AML-193 (cell line): ENCODE measurements around the gene PML.

Source experiments
- DNase-seq, 2 experiments: peaks; one replicate each; lab custom pipeline; 2025; lab: John Stamatoyannopoulos, UW

The PML gene, protein sequence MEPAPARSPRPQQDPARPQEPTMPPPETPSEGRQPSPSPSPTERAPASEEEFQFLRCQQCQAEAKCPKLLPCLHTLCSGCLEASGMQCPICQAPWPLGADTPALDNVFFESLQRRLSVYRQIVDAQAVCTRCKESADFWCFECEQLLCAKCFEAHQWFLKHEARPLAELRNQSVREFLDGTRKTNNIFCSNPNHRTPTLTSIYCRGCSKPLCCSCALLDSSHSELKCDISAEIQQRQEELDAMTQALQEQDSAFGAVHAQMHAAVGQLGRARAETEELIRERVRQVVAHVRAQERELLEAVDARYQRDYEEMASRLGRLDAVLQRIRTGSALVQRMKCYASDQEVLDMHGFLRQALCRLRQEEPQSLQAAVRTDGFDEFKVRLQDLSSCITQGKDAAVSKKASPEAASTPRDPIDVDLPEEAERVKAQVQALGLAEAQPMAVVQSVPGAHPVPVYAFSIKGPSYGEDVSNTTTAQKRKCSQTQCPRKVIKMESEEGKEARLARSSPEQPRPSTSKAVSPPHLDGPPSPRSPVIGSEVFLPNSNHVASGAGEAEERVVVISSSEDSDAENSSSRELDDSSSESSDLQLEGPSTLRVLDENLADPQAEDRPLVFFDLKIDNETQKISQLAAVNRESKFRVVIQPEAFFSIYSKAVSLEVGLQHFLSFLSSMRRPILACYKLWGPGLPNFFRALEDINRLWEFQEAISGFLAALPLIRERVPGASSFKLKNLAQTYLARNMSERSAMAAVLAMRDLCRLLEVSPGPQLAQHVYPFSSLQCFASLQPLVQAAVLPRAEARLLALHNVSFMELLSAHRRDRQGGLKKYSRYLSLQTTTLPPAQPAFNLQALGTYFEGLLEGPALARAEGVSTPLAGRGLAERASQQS

DNA sequence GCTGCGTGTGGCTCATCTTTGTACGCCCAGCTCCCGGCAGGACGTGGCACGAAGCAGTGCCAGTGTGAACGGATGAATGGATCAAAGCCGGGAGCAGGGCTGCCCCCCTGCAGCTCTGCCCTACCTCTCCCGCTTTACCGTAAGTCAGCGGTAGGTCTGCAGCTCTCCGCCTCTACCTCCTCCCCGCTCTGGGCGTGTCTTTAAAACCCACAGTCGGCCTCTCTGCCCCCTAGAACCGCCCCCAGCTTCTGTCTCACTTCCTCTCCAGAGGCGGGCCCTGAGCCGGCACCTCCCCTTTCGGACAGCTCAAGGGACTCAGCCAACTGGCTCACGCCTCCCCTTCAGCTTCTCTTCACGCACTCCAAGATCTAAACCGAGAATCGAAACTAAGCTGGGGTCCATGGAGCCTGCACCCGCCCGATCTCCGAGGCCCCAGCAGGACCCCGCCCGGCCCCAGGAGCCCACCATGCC is at the start of gene PML:
Gene PML, plus strand, starts transcription at position 304 of the 471 bp plus-strand sequence. Its CDS starts 97 bp downstream, at position 401.
- peak; percentile 92 to 95 for DNase-seq

DNA sequence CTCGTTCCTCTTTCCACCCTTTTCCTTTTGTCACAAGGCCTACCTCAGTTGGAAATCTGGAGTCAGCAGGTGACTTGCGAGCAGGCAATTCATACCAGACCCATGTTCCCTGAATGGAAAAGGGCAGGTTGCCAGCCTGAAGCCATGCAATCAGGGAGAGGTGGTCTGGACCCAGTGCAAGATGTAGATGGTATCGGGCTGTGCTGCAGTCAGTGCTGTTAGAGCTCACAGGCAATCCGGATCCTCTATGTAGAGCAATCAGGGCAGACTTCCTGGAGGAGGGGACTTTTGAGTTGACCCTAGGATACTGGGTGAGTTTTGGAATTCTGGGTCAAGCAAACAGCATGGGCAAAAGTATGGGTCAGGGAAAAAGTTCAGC is 49.4 kb upstream of the PML start:
- no peak for DNase-seq

DNA sequence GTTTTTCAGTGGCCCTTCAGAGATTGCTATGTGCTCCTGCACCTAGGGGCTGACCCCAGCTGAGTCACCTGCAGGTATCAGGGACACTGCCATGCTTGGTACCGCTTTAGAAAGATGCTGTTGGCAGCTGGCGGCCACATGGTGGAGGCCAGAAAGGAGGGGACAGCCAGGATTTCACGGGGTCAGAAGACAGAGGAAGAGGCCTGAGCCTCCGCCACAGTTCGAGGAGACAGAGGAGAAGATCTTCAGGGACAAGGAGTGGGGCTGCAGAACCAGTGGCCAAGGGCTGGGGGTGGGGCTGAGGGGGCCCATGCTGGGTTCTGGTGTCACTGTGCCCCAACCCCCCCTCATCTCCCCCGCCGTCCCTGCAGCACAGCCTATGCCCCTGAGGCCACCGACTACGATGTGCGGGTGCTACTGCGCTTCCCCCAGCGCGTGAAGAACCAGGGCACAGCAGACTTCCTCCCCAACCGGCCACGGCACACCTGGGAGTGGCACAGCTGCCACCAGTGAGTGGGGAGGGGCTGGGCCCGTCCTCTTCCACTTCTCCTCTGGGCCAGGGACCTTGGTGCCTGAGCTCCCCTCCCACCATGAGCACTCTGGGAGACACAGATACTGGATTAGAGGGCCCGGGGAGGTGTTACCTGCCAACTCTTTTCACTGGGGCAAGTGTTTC is 48.3 kb upstream of the PML start:
- no peak for DNase-seq

DNA sequence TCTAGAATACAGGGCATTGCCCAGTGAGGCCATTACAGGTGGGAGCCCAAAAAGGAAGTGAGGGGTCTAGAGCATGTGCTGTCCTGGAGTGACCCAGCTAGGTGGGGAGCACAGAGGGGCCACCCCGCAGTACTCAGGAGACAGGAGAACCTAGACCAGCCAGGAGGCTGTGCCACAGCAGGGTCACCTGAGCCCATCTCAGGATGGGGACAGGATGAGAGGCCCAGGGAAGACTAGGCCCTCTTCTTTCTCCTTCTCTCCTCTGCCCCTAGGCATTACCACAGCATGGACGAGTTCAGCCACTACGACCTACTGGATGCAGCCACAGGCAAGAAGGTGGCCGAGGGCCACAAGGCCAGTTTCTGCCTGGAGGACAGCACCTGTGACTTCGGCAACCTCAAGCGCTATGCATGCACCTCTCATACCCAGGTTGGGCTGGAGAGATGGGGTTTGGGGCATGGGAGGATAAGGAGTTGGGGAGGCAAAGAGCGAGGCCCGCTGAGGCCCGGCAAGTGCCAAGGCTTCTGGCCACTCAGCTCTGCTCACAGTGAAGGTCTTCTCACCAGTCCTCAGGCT is 47.6 kb upstream of the PML start:
- no peak for DNase-seq

DNA sequence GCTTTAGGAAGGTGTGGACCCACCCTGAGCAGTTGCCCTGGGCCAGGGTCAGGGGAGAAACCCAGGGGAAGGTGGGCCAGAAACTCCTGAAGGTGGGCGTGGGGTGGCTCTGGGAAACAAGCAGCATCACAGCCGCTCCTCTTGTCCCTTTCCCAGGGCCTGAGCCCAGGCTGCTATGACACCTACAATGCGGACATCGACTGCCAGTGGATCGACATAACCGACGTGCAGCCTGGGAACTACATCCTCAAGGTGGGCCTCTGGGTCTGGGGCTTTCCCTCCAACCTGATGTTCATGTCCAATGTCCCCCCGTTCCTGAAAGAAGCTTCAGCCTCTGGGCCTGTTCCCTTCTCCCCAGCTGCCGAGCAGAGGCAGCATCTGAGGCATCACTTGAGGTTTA is 46.9 kb upstream of the PML start:
- DNase-seq = no peak

DNA sequence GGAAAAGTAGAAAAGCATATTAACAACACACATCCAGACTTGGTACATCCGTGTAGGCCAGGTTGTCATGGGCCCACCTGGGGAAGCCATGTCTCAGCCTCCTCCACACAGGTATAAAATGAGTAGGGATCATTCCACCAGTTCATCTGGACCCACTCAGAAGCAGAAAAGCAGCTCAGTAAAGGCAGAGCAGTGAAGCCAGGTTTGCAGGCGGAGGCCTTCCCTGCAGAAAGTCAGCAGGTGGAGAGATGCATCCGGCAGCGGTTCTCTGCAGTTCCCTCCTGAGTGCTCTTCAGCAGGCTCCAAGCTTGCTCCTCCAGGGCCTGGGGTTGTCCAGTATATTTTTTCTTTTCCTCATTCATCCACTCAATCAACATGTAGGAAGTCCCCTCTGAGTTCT is 46.1 kb upstream of the PML start:
- DNase-seq = no peak

DNA sequence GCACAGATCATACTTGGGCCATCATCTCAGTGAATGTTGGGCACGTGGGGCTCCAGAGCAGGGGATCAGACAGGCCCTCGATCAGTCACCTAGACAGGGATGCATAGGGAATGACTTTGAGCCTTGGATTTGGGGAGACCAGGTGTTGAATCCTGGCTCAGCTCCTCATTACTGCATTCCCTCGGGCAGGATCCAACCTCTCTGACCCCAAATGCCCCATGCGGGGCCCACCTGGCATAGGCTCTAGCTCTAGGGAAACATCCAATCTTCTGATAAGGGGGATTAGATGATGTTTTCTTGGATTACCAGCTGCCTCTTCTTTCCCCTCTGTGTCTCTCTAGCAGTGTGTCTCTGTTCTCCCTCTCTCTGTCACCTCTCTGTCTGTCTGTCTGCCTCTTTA is 45.5 kb upstream of the PML start:
- DNase-seq = no peak

DNA sequence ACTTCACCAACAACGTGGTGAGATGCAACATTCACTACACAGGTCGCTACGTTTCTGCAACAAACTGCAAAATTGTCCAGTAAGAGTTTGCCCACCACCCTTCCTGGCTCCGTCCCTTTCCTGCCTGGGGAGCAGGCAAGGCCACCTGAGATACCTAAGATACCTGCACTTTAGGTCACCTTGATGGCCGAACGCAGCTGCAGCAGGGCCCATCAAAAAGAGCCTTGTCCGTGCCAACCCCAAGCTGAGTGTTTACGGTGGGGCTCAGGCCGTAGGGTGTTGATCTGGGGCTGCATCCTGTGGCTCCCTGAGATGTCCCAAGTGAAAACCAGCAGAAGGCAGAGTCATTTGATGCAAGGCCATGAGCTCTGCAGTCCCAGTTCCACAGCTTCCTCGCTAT is 45.0 kb upstream of the PML start:
- no peak for DNase-seq

DNA sequence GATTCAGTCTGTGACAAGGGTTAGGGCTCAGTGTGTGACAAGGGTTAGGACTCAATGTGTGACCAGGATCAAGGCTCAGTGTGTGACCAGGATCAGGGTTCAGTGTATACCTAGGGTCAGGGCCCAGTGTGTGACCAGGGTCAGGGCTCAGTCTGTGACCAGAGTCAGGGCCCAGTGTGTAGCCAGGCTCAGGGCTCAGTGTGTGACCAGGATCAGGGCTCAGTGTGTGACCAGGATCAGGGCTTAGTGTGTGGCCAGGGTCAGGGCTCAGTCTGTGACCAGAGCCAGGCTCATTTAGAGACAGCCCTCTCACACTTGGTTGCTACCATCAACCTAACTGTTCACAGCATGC is 44.1 kb upstream of the PML start:
- no peak for DNase-seq

DNA sequence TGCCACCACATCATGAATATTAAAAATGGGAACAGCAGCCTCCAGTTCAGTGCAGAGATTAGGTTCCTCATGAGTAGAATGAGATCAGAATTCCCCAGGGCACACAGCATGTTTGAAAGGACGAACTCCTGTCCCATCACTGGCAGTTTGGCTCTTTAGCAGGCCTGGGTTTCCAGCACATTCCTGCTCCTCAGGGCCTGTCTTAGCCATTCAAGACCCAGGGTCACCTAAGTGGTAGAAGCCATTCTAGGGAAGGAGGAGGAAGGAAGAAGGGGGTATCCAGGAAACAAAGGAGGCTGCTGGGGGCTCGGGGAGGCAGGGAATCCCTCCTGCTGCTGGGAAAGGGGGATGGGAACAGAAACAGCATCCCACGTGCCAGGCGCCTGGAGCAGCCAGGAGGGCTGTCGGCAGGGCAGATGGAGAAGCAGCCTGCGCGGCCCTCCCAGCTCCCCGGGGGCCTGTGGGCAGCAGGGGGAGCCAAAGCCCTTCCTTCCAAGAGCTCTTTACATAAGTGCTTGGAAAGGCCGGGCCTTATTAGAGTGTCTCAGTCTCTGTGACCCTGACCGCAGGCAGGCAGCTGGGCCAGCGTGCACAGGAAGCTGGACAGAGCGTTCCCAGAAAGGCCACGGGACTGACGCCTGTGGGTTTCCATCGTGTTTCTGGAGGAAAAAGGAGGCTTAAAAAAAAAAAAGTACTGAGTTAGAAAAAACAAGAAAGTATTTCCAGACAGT is 43.5 kb upstream of the PML start:
- peak; percentile 70 to 76 for DNase-seq

DNA sequence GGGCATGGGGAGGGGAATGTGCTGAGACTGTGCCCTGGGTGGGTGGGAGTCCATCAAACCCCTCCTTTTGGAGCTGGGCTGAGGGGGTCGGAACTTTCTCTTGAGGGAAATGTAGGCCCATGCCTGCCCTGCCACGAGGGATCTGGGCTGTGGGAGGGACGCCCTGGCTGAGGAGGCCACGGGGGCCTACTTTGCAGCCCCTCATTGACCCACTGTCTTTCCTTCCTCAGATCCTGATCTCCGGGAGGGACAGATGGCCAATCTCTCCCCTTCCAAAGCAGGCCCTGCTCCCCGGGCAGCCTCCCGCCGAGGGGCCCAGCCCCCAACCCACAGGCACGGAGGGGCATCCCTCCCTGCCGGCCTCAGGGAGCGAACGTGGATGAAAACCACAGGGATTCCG is 42.9 kb upstream of the PML start:
- DNase-seq = no peak

DNA sequence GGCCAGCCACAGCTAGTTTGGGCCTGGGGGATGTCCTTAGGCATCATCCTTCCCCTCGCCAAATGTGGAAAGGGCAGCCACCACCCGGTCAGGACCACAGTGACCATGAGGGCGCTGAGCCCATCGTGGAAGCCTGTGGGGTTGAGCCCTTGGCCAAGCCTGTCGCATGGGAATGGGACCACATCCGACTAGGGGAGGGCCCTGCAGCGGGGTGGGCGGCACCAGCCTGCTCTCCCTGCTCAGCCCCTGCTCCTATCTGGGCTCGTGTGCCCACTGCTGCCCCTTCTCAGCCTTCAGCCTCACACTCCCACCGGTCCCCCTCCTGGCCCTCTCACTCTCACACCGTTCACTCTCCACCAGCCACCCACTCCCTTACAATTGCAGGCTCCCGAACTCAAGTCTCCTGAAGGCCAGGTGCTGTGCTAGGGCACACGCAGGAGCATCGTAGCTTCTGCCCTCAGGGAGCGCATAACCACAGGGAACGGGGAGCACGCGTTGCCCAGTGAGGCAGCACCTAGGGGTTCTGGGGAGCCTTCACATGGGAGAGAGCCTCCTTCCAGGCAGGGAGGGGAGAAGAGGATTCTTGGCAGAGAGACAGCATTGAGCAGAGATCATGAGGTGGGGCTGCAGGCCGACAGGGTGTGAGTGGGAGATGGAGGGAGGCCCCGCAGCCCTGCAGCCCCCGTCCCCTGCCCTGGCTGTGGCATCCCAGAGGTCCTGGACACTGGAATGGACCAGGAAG is 42.2 kb upstream of the PML start:
- DNase-seq = no peak

DNA sequence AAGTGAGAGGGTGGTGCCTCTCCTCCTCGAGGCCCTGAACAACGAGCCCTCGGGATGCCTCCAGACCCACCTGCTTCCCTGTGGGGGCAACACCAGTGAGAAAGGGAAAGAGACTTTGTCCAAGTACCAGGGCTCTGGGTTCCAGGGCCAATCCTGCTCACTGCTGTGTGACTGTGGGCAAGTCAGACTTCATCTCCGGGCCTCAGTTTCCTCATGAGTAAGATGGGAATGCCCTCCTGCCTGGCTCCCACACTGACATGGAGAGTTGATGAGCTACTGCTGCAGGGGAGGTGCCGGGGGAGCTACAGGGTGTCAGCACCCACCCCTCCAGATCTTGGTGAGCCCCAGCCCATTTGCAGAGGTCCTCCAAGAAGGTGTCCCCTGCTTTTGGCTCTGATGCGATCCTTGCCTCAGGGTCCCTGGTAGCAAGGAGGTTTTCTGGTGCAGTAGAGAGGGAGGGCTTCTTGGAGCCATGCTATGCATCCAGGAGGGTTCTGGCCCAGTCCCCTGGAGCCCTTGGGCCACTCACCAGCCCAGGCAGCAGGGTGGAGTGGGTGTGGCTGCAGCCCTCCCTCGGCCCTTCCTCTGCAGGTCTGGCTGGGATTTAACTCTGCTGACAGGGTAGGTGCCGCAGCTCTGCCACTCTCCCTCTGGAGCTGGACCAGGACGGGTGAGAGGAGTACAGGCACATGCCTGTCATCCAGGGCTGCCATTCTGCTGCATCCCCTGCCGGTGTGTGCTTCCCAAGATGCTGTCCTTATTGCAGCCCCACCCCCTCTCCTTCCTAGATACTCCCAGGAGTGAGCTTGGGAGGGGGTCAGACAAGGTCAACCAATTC is 41.4 kb upstream of the PML start:
- DNase-seq = no peak

DNA sequence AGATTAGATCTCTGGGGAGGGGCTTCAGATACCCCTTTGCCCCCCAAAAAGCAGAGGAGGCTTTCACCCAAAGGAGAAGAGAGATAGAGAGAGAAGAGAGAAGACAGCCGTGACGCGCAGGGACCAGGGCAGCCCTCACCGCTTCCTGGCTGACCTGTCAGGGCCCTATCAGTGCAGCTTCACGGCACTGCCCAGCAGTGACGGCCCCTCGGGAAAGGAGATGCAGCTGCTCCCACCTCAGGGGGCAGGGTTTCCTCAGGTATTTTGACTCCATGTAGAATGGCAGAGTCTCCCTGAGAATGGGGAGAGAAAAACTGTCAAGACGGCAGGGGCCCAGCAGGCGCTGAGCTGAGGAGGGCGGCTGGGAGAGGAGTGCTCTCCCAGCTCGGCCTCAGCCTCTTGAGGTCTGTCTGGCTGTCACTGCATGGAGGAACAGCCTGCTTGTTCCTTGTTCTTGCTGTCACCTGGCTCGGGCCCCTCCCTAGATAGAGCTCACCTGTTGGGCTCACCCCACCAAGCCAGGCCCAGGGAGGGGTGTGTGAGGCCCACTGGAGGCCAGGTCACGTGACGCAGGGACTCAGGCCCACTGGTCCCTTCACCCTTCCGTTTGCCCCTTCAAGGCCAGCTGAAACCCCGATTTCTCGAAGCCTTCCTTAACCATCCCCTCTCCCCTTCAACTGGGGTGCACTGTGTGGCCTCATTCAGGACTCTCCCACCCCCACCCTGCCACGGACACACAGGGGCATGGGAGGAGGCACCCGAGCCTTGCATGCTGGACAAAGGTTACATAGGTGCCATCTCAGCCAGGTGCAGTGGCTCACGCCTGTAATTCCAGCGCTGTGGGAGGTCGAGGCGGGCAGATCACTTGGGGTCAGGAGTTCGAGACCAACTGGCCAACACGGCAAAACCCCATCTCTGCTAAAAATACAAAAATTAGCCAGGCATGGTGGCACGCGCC is 40.0 kb upstream of the PML start:
- no peak for DNase-seq

DNA sequence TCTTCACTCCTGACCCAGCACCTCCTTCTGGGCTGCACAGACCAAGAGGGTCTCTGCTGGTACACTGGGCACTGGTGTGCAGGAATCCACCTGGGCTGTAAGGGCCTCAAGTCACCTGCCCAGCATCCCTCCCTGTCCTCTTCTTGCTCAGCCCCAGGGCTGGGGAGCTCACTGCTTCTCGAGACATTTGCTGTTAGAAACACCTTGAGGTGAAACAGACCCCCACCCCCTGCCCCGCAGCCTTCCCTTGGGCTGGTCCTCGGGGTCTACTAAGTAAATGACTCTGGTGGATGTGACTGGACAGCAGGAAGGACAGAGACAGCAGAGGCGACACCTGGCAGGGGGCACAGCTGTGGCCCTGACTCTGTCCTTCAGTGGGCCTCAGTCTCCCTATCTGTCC is 39.2 kb upstream of the PML start:
- no peak for DNase-seq

DNA sequence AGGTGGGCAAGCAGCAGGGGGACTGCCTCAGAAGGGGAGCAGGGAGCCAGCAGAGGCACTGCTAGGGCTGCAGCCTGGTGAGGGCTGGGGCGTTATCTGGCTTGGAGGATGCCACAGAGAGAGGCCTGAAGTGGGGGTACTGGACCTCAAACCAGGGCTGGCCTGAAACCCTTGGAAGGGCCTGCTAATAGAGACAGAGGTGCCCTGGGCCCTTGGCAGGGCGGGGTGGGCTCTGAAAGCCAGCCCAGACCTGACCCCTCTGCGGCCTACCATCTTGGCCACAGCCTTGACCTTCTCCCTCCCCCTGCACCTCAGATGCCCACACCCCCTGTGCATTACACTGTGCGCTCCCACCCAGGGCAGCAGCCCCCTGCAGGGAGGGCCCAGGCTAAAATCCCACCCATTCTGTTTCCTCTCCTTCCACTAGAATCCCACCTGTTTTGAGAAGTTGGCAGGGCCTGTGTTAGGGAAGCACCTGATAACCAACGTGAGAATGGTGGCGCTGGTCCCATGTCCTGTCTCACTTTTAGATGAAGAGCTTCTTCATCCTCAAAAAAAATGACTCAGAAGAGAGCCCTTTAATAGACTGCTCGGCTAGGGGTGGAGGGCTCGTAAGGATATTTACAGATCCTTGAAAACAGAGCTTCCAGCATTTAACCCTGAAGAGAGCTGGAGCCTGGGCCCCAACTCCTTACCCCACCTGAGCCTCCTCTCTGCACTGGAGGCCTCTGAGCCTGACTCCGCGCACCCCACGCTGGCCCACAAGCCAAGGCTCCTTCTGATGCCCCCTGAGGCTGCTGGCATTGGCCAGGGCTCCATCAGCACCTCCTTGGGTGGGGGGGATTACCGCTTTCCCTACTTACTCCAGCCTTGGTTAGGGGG is 38.4 kb upstream of the PML start:
- DNase-seq = no peak

DNA sequence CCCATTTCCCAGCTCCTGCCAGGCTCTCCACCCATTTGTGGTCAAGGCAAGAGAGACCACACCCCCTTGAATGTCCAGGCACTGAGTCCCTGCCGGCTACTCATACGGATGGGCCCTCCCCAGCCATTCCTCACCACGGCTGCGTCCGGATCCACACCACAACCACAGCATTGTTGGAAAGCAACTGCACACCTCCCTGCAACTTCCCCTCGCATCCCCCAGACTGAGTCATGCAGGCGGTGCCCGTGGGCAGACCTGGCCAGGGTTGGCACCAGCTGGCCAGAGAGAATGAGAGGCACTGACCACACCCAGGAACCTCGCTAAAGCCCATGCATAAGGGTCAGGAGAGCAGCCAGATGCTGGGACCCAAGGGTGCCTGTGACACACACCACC is 37.8 kb upstream of the PML start:
- peak; percentile 27 to 50 for DNase-seq

DNA sequence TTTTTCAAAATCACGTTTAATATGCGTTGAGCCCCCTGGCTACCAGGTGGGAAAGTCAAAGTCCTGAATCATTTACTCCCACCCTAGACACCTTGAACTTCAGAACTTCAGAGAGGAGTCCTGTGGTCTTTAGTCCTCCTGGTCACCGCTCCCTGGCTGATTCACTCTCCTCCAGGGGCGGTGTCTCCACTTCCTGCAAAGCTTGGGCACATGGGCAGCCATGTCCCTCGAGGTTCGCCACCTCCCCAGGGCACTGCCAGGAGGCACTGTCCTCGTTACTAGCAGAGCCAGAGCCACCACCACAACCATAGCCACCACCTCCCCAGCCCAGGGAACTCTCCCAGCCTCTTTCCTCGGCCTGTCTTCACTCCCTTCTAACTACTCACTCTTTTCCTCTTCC is 37.2 kb upstream of the PML start:
- DNase-seq = no peak
